CD4-positive, alpha-beta T cell (primary cell): ENCODE data around the gene CPB1. TPM values are rescaled to one million over a fixed set of nuclear protein-coding genes. Genes with fewer than 3 reads are reported as not detected.

ENCODE experiments used
- ATAC-seq: fragments of 200-7000 bp; cut with Tn5 transposase; one replicate; pipeline ENCODE4 v1.10.0; 2022; ENCODE audit warnings: mild to moderate bottlenecking; ENCODE audit not compliant: poor library complexity
- CTCF ChIA-PET: fragments of 350-600 bp; sonication (Branson Sonifier 250); formaldehyde crosslinking; loops from one replicate; lab custom pipeline; 2021; ENCODE audit warnings: antibody characterized with exemption, inconsistent platforms; lab: Charles Lee
- POLR2A ChIA-PET: fragments of 350-600 bp; sonication (Branson Sonifier 250); formaldehyde crosslinking; loops from one replicate; lab custom pipeline; 2021; ENCODE audit warnings: antibody characterized with exemption, inconsistent platforms; lab: Charles Lee
- DNase-seq, 14 experiments: peaks; one replicate each; pipeline ENCODE4 v3.0.0-alpha.2; 2013 to 2020; ENCODE audit warnings: mixed read lengths in 2 of 14
- H3K27ac ChIP-seq, 2 donors: one replicate each; pipeline versions ENCODE4 v1.5.1 to v1.7.0; 2013; ENCODE audit warnings: low read length in 2 of 2, low read depth in 1 of 2, mild to moderate bottlenecking in 1 of 2
- H3K27me3 ChIP-seq, 2 experiments: 1 replicate in 1 of 2; 2 replicates in 1 of 2; pipeline versions ENCODE4 v1.6.1 to v1.7.0; 2013; ENCODE audit warnings: low read length in 2 of 2, control low read depth in 1 of 2, mild to moderate bottlenecking in 1 of 2, moderate library complexity in 1 of 2; ENCODE audit not compliant: insufficient read depth in 2 of 2, control insufficient read depth in 1 of 2
- H3K36me3 ChIP-seq: one replicate; pipeline ENCODE4 v1.6.1; 2013; ENCODE audit warnings: low read length, control low read depth; ENCODE audit not compliant: insufficient read depth
- H3K4me1 ChIP-seq: one replicate; pipeline ENCODE4 v1.6.1; 2013; ENCODE audit warnings: low read length, control low read depth; ENCODE audit not compliant: insufficient read depth
- H3K4me3 ChIP-seq: one replicate; pipeline ENCODE4 v1.5.1; 2013; ENCODE audit warnings: mild to moderate bottlenecking, low read length, moderate library complexity
- H3K9me3 ChIP-seq, 2 experiments: 1 replicate in 1 of 2; 2 replicates in 1 of 2; pipeline versions ENCODE4 v1.6.1 to v1.7.0; 2013; ENCODE audit warnings: low read length in 2 of 2, mild to moderate bottlenecking in 2 of 2, control low read depth in 1 of 2, moderate library complexity in 1 of 2; ENCODE audit not compliant: control insufficient read depth in 1 of 2, insufficient read depth in 1 of 2
- H3K27ac Mint-ChIP-seq: one replicate; pipeline ENCODE4 v1.8.0; 2020; ENCODE audit warnings: mixed read lengths
- H3K27me3 Mint-ChIP-seq: one replicate; pipeline ENCODE4 v1.8.0; 2021; ENCODE audit warnings: mixed read lengths
- H3K36me3 Mint-ChIP-seq: one replicate; pipeline ENCODE4 v1.8.0; 2021; ENCODE audit warnings: low read depth, mixed read lengths
- H3K4me1 Mint-ChIP-seq: one replicate; pipeline ENCODE4 v1.8.0; 2021; ENCODE audit warnings: low read depth, mixed read lengths
- H3K4me3 Mint-ChIP-seq: one replicate; pipeline ENCODE4 v1.8.0; 2020; ENCODE audit warnings: mild to moderate bottlenecking, mixed read lengths
- H3K9me3 Mint-ChIP-seq: one replicate; pipeline ENCODE4 v1.8.0; 2020; ENCODE audit warnings: mixed read lengths
- CTCF ChIP-seq: fragments of 200-600 bp; IDR thresholded peaks from one replicate; pipeline ENCODE4 v1.8.0; 2022; ENCODE audit warnings: antibody characterized with exemption, mild to moderate bottlenecking
- intact Hi-C, 2 experiments: fragments of 100-400 bp; cut with DNase I in 1 of 2; cut with micrococcal nuclease in 1 of 2; formaldehyde crosslinking; loops; one replicate each; pipeline versions ENCODE4 v1.15.1 to v1.9.0; 2023 to 2025; cut with DNase I, micrococcal nuclease
- total RNA-seq, 174 experiments: library from RNA in 2 of 174; stranded (reverse) in 2 of 174; gene quantifications; one replicate each; pipeline ENCODE4 v1.2.3 and lab custom pipeline; 2021 to 2026

Gene CPB1
- total RNA-seq, 2 experiments from 2014 or later = not detected

- intact Hi-C loops = no loop called here
- CTCF ChIA-PET = no interaction called here
- no peaks in the 10 kb centered on the region for H3K9me3 Mint-ChIP-seq
These were observed 56.6 kb downstream of the CPB1 start for GRCh38 chr3:148884261-148884660.

GRCh38 chr3:148889828-148890227 is 62.2 kb downstream of the CPB1 start:
- no peaks in the 10 kb centered on the region for H3K36me3 Mint-ChIP-seq
- no peaks in the 10 kb centered on the region for H3K9me3 Mint-ChIP-seq
- H3K27ac ChIP-seq = no peak overlapping the region
- H3K4me3 Mint-ChIP-seq = no peak overlapping the region
- no peaks in the 10 kb centered on the region for H3K4me1 ChIP-seq
- ChIA-PET POLR2A (no interaction called here), CTCF (interaction anchor here (1.1 kb wide), 1 partner anchor 101 kb away, joined by 3 read pairs; no protein-coding TSS in a partner anchor)
- no peak overlapping the region for H3K4me3 ChIP-seq
- DNase-seq (no peak), ATAC-seq (no peak)
- no peaks in the 10 kb centered on the region for H3K27me3 ChIP-seq
- H3K27ac Mint-ChIP-seq = no peak overlapping the region
- TF ChIP-seq CTCF = no peak
- no peaks in the 10 kb centered on the region for H3K9me3 ChIP-seq
- no peaks in the 10 kb centered on the region for H3K36me3 ChIP-seq
- H3K4me1 Mint-ChIP-seq = no peaks in the 10 kb centered on the region
- intact Hi-C loops = no loop called here
- peaks cover 22% of the 10 kb centered on the region for H3K27me3 Mint-ChIP-seq

More at GRCh38 chr3:148884261-148884660, 56.6 kb downstream of the CPB1 start:
- no peaks in the 10 kb centered on the region for H3K36me3 ChIP-seq
- POLR2A ChIA-PET = no interaction called here
- H3K4me3 ChIP-seq = no peak overlapping the region
- peaks cover 32% of the 10 kb centered on the region for H3K27me3 Mint-ChIP-seq
- H3K27me3 ChIP-seq = no peaks in the 10 kb centered on the region
- no peaks in the 10 kb centered on the region for H3K36me3 Mint-ChIP-seq
- DNase-seq = no peak
- H3K9me3 ChIP-seq = no peaks in the 10 kb centered on the region
- no peak for ATAC-seq
- H3K4me1 Mint-ChIP-seq = no peaks in the 10 kb centered on the region
- H3K4me3 Mint-ChIP-seq = no peak overlapping the region
- no peak for TF ChIP-seq CTCF
- no peaks in the 10 kb centered on the region for H3K4me1 ChIP-seq
- no peak overlapping the region for H3K27ac ChIP-seq
- H3K27ac Mint-ChIP-seq = no peak overlapping the region

GRCh38 chr3:148896062-148896461 is 68.5 kb downstream of the CPB1 start:
- H3K4me3 ChIP-seq = no peak overlapping the region
- Mint-ChIP-seq H3K4me3 (no peak overlapping the region), H3K27me3 (peaks cover 12% of the 10 kb centered on the region), H3K4me1 (no peaks in the 10 kb centered on the region), H3K9me3 (no peaks in the 10 kb centered on the region), H3K36me3 (no peaks in the 10 kb centered on the region), H3K27ac (no peak overlapping the region)
- no peaks in the 10 kb centered on the region for H3K27me3 ChIP-seq
- DNase-seq (no peak), ATAC-seq (no peak)
- no peak for TF ChIP-seq CTCF
- H3K36me3 ChIP-seq = no peaks in the 10 kb centered on the region
- intact Hi-C loops = no loop called here
- ChIA-PET CTCF (interaction anchor here (0.5 to 1.0 kb wide), 2 partner anchors 15 to 672 kb away, joined by 3 read pairs; no protein-coding TSS in a partner anchor), POLR2A (no interaction called here)
- no peak overlapping the region for H3K27ac ChIP-seq
- H3K9me3 ChIP-seq = no peaks in the 10 kb centered on the region
- H3K4me1 ChIP-seq = no peaks in the 10 kb centered on the region
